OCI-LY1 (cell line): ENCODE results near the gene SMIM34.

ENCODE experiments used
- EZH2 ChIP-seq: fragments of 200-600 bp; sonication (generic), shearing (Covaris generic); IDR thresholded peaks from 2 replicates; pipeline ENCODE4 v1.8.0; 2017; ENCODE audit warnings: borderline replicate concordance, mixed run types, mild to moderate bottlenecking, antibody characterized with exemption, low read length, moderate library complexity, mixed read lengths
- TF ChIP-seq, protein P1 (sequence below): fragments of 200-600 bp; sonication (generic), shearing (Covaris generic); IDR thresholded peaks from 2 replicates; pipeline ENCODE4 v1.5.1; 2017; ENCODE audit warnings: mild to moderate bottlenecking, antibody characterized with exemption, low read length, moderate library complexity, mixed read lengths

DNA sequence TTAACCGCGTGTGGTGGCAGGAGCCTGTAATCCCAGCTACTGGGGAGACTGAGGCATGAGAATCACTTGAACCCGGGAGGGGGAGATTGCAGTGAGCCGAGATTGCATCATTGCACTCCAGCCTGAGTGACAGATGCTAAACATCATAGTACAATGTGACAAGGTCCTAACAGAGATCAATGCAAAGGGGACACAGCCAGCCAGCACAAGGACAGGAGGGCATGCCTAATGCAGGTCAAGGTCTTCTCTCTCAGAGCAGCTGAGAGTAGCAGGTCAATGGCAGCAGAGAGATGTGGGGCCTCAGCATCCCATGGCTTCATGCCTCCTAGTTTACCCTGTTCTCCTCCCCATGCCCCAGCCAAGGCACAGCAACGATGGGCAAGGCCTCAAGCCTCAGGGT lies 51.4 kb downstream of the SMIM34 start:
- TF ChIP-seq, protein P1, sequence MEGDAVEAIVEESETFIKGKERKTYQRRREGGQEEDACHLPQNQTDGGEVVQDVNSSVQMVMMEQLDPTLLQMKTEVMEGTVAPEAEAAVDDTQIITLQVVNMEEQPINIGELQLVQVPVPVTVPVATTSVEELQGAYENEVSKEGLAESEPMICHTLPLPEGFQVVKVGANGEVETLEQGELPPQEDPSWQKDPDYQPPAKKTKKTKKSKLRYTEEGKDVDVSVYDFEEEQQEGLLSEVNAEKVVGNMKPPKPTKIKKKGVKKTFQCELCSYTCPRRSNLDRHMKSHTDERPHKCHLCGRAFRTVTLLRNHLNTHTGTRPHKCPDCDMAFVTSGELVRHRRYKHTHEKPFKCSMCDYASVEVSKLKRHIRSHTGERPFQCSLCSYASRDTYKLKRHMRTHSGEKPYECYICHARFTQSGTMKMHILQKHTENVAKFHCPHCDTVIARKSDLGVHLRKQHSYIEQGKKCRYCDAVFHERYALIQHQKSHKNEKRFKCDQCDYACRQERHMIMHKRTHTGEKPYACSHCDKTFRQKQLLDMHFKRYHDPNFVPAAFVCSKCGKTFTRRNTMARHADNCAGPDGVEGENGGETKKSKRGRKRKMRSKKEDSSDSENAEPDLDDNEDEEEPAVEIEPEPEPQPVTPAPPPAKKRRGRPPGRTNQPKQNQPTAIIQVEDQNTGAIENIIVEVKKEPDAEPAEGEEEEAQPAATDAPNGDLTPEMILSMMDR: no peak
- TF ChIP-seq EZH2: no peak
